C4-2B (cell line): ENCODE results near the gene ASPHD2.

Experiments
- H3K27ac ChIP-seq: fragments of 450-650 bp; 2 replicates; pipeline ENCODE4 v1.5.1; 2017
- CTCF ChIP-seq: fragments of 450-650 bp; conservative IDR thresholded peaks from 2 replicates; pipeline ENCODE4 v1.5.1; 2017; ENCODE audit warnings: mild to moderate bottlenecking
- ZFX ChIP-seq: fragments of 450-650 bp; IDR thresholded peaks from 2 replicates; pipeline ENCODE4 v1.6.1; 2017

Gene ASPHD2

DNA sequence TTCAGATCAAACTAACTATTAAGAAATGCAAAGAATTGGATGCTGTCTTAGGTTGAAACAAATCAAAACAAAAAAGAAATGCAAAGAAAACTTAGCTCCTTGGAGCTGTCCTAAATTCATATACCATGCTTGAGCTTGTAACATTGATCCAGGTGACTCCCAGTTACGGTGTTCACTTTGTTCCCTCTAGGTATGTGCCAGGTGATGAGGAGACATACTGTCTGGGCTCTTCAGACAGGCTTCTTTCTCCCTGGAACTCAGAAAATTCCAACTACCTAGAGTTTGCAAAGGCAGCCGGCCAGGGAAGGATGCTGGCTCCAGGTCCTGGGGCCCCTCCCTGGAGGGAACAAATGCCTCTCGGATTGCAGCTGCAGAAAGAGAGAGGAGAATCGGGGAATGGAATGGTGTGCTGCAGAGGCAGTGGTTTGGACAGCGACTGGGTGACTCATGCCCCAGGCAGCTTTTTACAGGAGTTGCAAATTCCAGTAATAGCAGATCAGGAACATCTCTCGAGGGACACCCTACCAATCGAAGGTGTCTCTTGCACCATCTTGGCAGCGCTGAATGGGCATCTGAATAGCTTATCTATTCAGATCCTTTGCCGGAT, 12.3 kb upstream of the ASPHD2 start:
- no peak overlapping the region for H3K27ac ChIP-seq
- TF ChIP-seq ZFX (no peak), CTCF (no peak)

DNA sequence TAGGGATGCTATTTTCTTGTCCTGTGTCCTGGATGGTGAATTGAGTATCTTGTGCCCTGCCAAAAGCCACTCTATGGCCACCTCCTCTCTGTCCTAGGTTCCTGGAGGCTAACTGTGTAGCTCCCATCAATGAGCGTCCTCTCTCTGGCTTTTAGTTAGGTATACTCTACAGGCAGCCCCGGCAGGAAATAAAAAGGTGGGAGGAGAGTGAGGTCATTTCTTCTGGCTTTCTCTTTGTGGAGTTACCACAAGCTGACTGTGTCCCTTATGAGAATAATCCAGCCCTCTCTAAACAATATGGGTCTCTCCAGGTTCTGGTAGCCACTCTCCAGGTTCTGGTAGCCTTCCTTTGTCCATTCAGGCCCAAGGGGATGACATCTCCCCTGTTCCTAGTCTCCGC, 11.7 kb upstream of the ASPHD2 start:
- H3K27ac ChIP-seq, result no peak overlapping the region
- TF ChIP-seq CTCF (no peak), ZFX (no peak)

DNA sequence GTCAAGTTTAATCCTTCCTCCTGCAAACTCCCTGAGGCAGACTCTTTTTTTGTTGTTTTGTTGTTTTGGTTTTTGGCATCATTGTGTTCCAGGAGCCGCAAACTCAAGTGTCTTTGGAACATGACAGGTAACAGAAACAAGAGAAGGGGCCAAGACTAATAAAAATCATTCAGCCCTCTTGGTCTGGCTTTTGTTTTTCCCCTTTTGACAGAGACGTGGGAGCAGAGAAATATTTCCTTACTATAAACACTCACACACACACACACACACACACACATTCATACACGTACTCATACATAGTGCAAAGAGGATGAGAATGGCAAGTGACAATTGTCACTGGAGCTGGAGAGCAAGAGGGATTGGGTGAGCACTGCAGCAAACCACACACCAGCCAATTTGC, 10.4 kb upstream of the ASPHD2 start:
- no peak overlapping the region for H3K27ac ChIP-seq
- no peak for TF ChIP-seq ZFX
- no peak for TF ChIP-seq CTCF

GRCh38 chr22:26426924-26427323, 2.1 kb upstream of the ASPHD2 start:
- TF ChIP-seq CTCF (no peak), ZFX (no peak)
- H3K27ac ChIP-seq, result no peak overlapping the region

- no peak overlapping the region for H3K27ac ChIP-seq
- TF ChIP-seq CTCF (no peak), ZFX (no peak)
Observed at GRCh38 chr22:26429458-26430286, 612 bp downstream of the ASPHD2 start.

GRCh38 chr22:26430600-26430999, 1.5 kb downstream of the ASPHD2 start:
- TF ChIP-seq CTCF, result no peak
- no peak for TF ChIP-seq ZFX
- H3K27ac ChIP-seq, result no peak overlapping the region

DNA sequence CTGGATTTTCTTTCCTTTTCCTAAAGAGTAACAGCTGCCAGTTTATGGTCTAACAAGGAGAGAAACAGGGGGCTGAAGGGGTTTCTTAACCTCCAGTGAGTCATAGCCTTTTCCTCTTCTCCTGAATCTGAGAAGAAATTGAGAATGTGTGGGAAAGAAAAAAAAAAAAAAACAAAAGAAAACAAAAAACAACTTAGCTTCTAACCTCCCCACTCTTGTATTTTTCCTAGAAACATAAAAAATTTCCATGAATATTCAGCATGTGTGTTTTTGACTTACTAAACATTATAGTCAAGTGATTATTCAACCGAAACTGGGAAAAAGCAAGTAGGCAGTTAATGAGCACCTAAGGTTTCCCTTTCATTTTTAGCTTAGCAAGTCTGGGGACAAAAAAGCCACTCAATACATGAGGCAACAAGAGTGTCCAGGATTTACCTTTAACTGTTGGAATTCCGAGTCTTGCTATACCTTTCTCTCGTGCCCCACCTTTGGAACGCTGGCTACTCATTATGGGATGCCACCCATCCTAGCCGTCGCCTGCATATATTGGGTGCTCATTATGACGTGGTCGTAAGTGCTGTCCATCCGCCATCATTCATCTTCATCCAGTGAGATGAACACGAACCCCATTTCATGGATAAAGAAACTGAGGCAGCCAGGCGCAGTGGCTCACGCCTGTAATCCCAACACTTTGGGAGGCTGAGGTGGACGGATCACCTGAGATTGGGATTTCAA, 2.4 kb downstream of the ASPHD2 start:
- TF ChIP-seq CTCF, result no peak
- TF ChIP-seq ZFX, result no peak
- H3K27ac ChIP-seq, result no peak overlapping the region
